Stimulated activated CD4-positive, alpha-beta T cell treated with anti-CD3 and anti-CD28 coated beads, Interleukin-12 subunit alpha, Interleukin-12 subunit beta, amount 100 ng/mL, for 24 hours (primary cell): ENCODE measurements around the gene NPTXR.

Source experiments
- DNase-seq, 2 experiments: peaks; one replicate each; pipeline ENCODE4 v3.0.0-alpha.2; 2020; ENCODE audit warnings: low read depth in 2 of 2

Gene NPTXR

GRCh38 chr22:38843657-38844314, at the start of gene NPTXR:
Gene NPTXR (minus strand): TSS chr22:38844028.
- DNase-seq = no peak

GRCh38 chr22:38891256-38891655, 47.4 kb upstream of the NPTXR start:
- DNase-seq = no peak

GRCh38 chr22:38890377-38890776, 46.5 kb upstream of the NPTXR start:
- DNase-seq = no peak

- no peak for DNase-seq
Observed at GRCh38 chr22:38886333-38886732, 42.5 kb upstream of the NPTXR start.

GRCh38 chr22:38882972-38883622, 39.3 kb upstream of the NPTXR start:
- DNase-seq = no peak

- no peak for DNase-seq
Observed at GRCh38 chr22:38881997-38882879, 38.4 kb upstream of the NPTXR start.

GRCh38 chr22:38881464-38881871, 37.6 kb upstream of the NPTXR start:
- DNase-seq = no peak

GRCh38 chr22:38879961-38880360, 36.1 kb upstream of the NPTXR start:
- no peak for DNase-seq

GRCh38 chr22:38879108-38879729, 35.4 kb upstream of the NPTXR start:
- DNase-seq = no peak

GRCh38 chr22:38878001-38878400, 34.2 kb upstream of the NPTXR start:
- no peak for DNase-seq

- no peak for DNase-seq
Observed at GRCh38 chr22:38874529-38875222, 30.8 kb upstream of the NPTXR start.

GRCh38 chr22:38873469-38874411, 29.9 kb upstream of the NPTXR start:
- peak; percentile 59 to 60 for DNase-seq

GRCh38 chr22:38872831-38873248, 29.0 kb upstream of the NPTXR start:
- DNase-seq = no peak

GRCh38 chr22:38872172-38872830, 28.5 kb upstream of the NPTXR start, which contains the start of gene CBX6:
Gene CBX6 (minus strand): TSS chr22:38872216. CDS start chr22:38872190, 26 bp downstream.
- DNase-seq = peak; percentile 92 to 93

GRCh38 chr22:38871360-38872171, 27.7 kb upstream of the NPTXR start:
- DNase-seq = no peak

- DNase-seq = no peak
Observed at GRCh38 chr22:38870791-38871359, 27.0 kb upstream of the NPTXR start.

- peak; percentile 71 to 93 for DNase-seq
Observed at GRCh38 chr22:38870312-38870741, 26.5 kb upstream of the NPTXR start.

GRCh38 chr22:38869663-38870062, 25.8 kb upstream of the NPTXR start:
- DNase-seq = no peak
